ENCODE results near the gene FGFR2.

DNA sequence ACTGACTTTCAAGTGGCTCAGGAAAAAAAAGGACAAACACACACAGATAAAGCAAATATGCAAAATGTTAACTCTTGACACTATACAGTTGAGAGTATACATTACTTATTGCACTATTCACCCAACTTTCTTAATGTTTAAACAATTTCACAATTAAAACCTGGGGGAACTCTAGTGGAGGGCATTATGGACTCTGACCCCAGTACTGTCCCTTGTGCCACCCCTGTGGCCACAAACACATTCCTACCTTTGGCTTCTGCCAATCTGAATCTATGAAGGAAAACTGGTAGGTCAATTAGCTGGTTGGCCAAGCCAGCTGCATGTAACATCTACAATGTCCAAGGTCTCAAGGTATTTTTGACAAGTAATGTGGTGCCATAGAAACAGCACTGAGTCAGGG, 7.5 kb upstream of the FGFR2 start:
- TF ChIP-seq POLR2A (IDR thresholded peaks at IDR 0.05) = no peak
- TF ChIP-seq CTCF (IDR thresholded peaks at IDR 0.05) = no peak

Measured in heart left ventricle (tissue), 13 donors.